DND-41 (cell line): ENCODE measurements around the gene CCDC69.
A peak's percentile ranks its signal among the peaks of the same experiment; 100 is the strongest.
"Not testable (repeated sequence)": the region's sequence is repeated elsewhere in the genome, so short reads cannot be mapped to it uniquely, and the experiment has no call there.

Source experiments
- ATAC-seq: fragments of 200-7000 bp; cut with Tn5 transposase; 3 replicates; pipeline ENCODE4 v1.9.1; 2021; ENCODE audit warnings: low read depth; ENCODE audit not compliant: insufficient read depth
- DNase-seq: peaks from one replicate; pipeline ENCODE4 v3.0.0-alpha.2; 2020
- H2AFZ ChIP-seq: 2 replicates; pipeline ENCODE4 v1.6.0; 2012; ENCODE audit warnings: low read depth, low read length
- H3K27ac ChIP-seq: 2 replicates; pipeline ENCODE4 v1.5.1; 2012; ENCODE audit warnings: low read length, inconsistent platforms
- H3K27me3 ChIP-seq: fragments of 200-600 bp; sonication (generic); 2 replicates; pipeline ENCODE4 v1.6.0; 2012; ENCODE audit warnings: low read length, mild to moderate bottlenecking, inconsistent platforms; ENCODE audit not compliant: insufficient read depth, poor library complexity
- H3K36me3 ChIP-seq: 2 replicates; pipeline ENCODE4 v1.5.1; 2012; ENCODE audit warnings: low read length, inconsistent platforms; ENCODE audit not compliant: insufficient read depth
- H3K4me1 ChIP-seq: 2 replicates; pipeline ENCODE4 v1.5.1; 2012; ENCODE audit warnings: mild to moderate bottlenecking, low read length; ENCODE audit not compliant: insufficient read depth
- H3K4me2 ChIP-seq: 2 replicates; pipeline ENCODE4 v1.6.0; 2012; ENCODE audit warnings: mild to moderate bottlenecking, moderate library complexity, low read length, inconsistent platforms; ENCODE audit not compliant: insufficient read depth
- H3K4me3 ChIP-seq, 2 experiments: fragments of 200-600 bp in 1 of 2; shearing (Covaris generic) in 1 of 2; 2 replicates each; pipeline ENCODE4 v1.5.1; 2012 to 2016; ENCODE audit warnings: inconsistent platforms in 2 of 2, low read length in 2 of 2, mild to moderate bottlenecking in 2 of 2, low read depth in 1 of 2, moderate library complexity in 1 of 2
- H3K79me2 ChIP-seq: 2 replicates; pipeline ENCODE4 v1.6.0; 2012; ENCODE audit warnings: low read length, inconsistent platforms; ENCODE audit not compliant: insufficient read depth
- H3K9ac ChIP-seq: 2 replicates; pipeline ENCODE4 v1.6.0; 2012; ENCODE audit warnings: low read depth, mild to moderate bottlenecking, inconsistent platforms, low read length, moderate library complexity
- H3K9me3 ChIP-seq: 2 replicates; pipeline ENCODE4 v1.5.1; 2012; ENCODE audit warnings: low read length, moderate library complexity, mild to moderate bottlenecking, inconsistent platforms; ENCODE audit not compliant: insufficient read depth, severe bottlenecking
- H4K20me1 ChIP-seq: 2 replicates; pipeline ENCODE4 v1.6.0; 2012; ENCODE audit warnings: low read length; ENCODE audit not compliant: insufficient read depth
- CTCF ChIP-seq: IDR thresholded peaks from 2 replicates; pipeline ENCODE4 v1.5.1; 2012; ENCODE audit warnings: borderline replicate concordance, low read length, moderate library complexity, mild to moderate bottlenecking; ENCODE audit not compliant: poor library complexity, severe bottlenecking; ENCODE audit errors: extremely low read depth
- EZH2 ChIP-seq: IDR thresholded peaks from 3 replicates; pipeline ENCODE4 v1.6.1; 2012; ENCODE audit warnings: borderline replicate concordance, low read depth, mild to moderate bottlenecking, moderate library complexity, low read length, inconsistent platforms; ENCODE audit not compliant: severe bottlenecking

CCDC69 gene

GRCh38 chr5:151178372-151178771 lies 45.5 kb downstream of the CCDC69 start:
- Histone ChIP-seq H3K9ac (no peak overlapping the region), H3K4me2 (no peak overlapping the region), H3K9me3 (no peaks in the 10 kb centered on the region), H3K36me3 (no peaks in the 10 kb centered on the region), H3K27ac (no peak overlapping the region; the same call in 1 of the 2 replicates), H3K4me1 (no peaks in the 10 kb centered on the region), H3K27me3 (no peaks in the 10 kb centered on the region), H2AFZ (no peak overlapping the region), H3K4me3 (no peak overlapping the region), H4K20me1 (no peaks in the 10 kb centered on the region), H3K79me2 (no peaks in the 10 kb centered on the region)
- TF ChIP-seq EZH2 (no peak), CTCF (no peak)
- DNase-seq (no peak), ATAC-seq (no peak)

GRCh38 chr5:151176268-151176667 lies 47.6 kb downstream of the CCDC69 start:
- not testable (repeated sequence) for H3K9ac ChIP-seq, H3K4me3 ChIP-seq, H3K4me2 ChIP-seq, DNase-seq, H3K36me3 ChIP-seq, H3K4me1 ChIP-seq, H4K20me1 ChIP-seq, H3K9me3 ChIP-seq, ATAC-seq, H3K79me2 ChIP-seq, H2AFZ ChIP-seq, H3K27me3 ChIP-seq, H3K27ac ChIP-seq

- Histone ChIP-seq H4K20me1 (no peaks in the 10 kb centered on the region), H3K79me2 (no peaks in the 10 kb centered on the region), H3K27me3 (no peaks in the 10 kb centered on the region), H3K27ac (no peak overlapping the region), H3K36me3 (no peaks in the 10 kb centered on the region), H3K4me2 (no peak overlapping the region), H3K4me1 (no peaks in the 10 kb centered on the region), H3K9me3 (no peaks in the 10 kb centered on the region), H2AFZ (no peak overlapping the region), H3K4me3 (no peak overlapping the region), H3K9ac (no peak overlapping the region)
- ATAC-seq (no peak), DNase-seq (no peak)
- TF ChIP-seq EZH2 = no peak
- TF ChIP-seq CTCF = no peak
These were observed 49.2 kb downstream of the CCDC69 start for GRCh38 chr5:151174612-151175101.

GRCh38 chr5:151173711-151174611 lies 49.9 kb downstream of the CCDC69 start:
- H3K27me3 ChIP-seq = no peaks in the 10 kb centered on the region
- no peaks in the 10 kb centered on the region for H3K9me3 ChIP-seq
- H3K9ac ChIP-seq = no peak overlapping the region
- H4K20me1 ChIP-seq = no peaks in the 10 kb centered on the region
- H3K36me3 ChIP-seq = no peaks in the 10 kb centered on the region
- no peak for TF ChIP-seq EZH2
- no peak overlapping the region for H3K4me3 ChIP-seq
- 0 out of 2 replicates have a peak overlapping the region, but pooled peaks have one; percentile 26 for H3K27ac ChIP-seq
- H3K4me2 ChIP-seq = no peak overlapping the region
- no peak for DNase-seq
- H3K79me2 ChIP-seq = no peaks in the 10 kb centered on the region
- peak; percentile 12; the same call in 1 of the 3 replicates for ATAC-seq
- H2AFZ ChIP-seq = peak overlapping the region; percentile 22; the same call in 1 of the 2 replicates
- H3K4me1 ChIP-seq = no peaks in the 10 kb centered on the region
